ENCODE measurements around the gene TEAD3.
A peak's percentile ranks its signal among the peaks of the same experiment; 100 is the strongest.

Gene TEAD3

DNA sequence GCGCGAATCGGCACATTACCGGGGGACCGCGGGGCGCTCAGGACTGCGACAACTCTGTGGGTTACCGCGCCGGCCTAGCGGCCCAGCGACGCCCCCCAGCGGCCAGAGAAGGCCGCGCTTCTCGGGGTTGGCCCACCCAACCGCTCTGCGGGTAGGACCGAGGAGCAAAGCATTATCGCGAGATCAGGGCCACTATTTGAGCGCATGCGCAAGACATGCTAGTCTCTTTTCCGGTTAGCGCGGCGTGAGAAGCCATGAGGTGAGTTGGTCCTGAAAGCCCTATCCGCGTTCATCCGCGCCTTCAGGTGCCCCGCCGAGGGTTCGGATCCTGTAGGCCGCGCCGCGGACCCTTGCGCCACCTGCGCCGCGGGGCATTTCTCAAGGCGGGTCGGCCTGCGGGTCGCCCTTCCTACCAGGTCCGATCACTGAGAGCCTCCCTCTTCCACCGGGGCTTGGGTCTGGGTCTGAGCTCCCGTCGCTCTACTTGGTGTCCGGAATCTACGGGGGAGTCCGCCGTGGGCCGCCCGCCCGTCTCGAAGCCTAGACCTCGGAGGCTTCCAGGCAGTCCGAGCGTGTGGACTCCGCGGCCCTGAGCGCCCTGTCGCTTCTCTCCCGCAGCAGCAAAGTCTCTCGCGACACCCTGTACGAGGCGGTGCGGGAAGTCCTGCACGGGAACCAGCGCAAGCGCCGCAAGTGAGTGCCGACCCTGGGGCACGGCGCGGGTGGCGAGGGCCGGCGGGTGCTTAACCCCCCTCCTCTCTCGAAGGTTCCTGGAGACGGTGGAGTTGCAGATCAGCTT lies 28.5 kb downstream of the TEAD3 start, which contains the start of gene RPL10A:
TSS of gene RPL10A (plus strand) at position 221 of the 799 bp plus-strand sequence. CDS start at position 255, 34 bp downstream.
- in situ Hi-C loops (cut with MboI; ENCODE audit: low pct_unique_long_range_greater_than_20kb, low sequenced_read_pairs, unreplicated experiment): no loop called here
- DNase-seq (ENCODE audit: low spot score): peak; percentile 97
- TF ChIP-seq, protein P1, sequence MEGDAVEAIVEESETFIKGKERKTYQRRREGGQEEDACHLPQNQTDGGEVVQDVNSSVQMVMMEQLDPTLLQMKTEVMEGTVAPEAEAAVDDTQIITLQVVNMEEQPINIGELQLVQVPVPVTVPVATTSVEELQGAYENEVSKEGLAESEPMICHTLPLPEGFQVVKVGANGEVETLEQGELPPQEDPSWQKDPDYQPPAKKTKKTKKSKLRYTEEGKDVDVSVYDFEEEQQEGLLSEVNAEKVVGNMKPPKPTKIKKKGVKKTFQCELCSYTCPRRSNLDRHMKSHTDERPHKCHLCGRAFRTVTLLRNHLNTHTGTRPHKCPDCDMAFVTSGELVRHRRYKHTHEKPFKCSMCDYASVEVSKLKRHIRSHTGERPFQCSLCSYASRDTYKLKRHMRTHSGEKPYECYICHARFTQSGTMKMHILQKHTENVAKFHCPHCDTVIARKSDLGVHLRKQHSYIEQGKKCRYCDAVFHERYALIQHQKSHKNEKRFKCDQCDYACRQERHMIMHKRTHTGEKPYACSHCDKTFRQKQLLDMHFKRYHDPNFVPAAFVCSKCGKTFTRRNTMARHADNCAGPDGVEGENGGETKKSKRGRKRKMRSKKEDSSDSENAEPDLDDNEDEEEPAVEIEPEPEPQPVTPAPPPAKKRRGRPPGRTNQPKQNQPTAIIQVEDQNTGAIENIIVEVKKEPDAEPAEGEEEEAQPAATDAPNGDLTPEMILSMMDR (IDR thresholded peaks at IDR 0.05; ENCODE audit: extremely low read depth, insufficient read depth, missing control alignments): peak; percentile 97

DNA sequence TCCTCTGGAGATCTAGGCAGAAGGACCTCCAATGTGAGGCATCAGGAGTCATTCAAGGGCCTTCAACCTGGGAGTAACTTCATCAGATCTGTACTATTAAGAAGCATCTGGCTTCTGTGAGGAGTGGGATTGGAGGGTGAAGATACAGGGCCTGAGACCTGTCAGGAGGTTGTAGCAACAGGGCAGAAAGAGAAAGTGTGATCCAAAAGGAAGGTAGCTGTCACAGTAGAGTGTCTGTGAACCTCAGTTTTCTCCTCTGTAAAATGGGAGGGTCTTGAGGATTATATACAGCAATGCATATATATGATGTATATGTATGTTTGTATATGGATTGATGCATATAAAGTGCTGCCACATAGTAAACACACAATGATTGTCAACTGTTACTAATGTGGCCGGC lies 31.2 kb downstream of the TEAD3 start:
- TF ChIP-seq, protein P1 (IDR thresholded peaks at IDR 0.05; ENCODE audit: extremely low read depth, insufficient read depth, missing control alignments): no peak
- in situ Hi-C loops (cut with MboI; ENCODE audit: low pct_unique_long_range_greater_than_20kb, low sequenced_read_pairs, unreplicated experiment): no loop called here

DNA sequence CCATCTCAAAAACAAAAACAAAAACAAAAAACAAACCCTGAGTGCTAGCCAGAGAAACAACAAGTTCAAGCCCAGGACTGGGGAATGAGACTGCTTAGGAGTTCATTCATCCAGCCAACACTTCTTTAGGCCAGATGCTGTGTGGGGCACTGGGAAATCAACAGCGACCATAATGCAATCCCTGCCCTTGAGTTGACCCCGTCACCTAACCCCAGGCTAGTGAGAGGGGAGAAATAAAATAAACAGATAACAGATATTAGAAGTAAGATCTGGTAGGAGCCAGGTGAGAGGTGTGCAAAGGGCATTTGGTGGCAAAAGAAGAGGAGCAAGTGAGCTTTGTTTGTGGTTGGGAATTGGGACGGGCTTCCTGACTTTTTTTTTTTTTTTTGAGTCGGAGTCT lies 33.6 kb downstream of the TEAD3 start:
- no peak for DNase-seq (ENCODE audit: low spot score)
- in situ Hi-C loops (cut with MboI; ENCODE audit: low pct_unique_long_range_greater_than_20kb, low sequenced_read_pairs, unreplicated experiment): no loop called here
- TF ChIP-seq, protein P1 (IDR thresholded peaks at IDR 0.05; ENCODE audit: extremely low read depth, insufficient read depth, missing control alignments): no peak

More for the DNA sequence above, 31.2 kb downstream of the TEAD3 start:
- DNase-seq (ENCODE audit: low spot score): no peak

DNA sequence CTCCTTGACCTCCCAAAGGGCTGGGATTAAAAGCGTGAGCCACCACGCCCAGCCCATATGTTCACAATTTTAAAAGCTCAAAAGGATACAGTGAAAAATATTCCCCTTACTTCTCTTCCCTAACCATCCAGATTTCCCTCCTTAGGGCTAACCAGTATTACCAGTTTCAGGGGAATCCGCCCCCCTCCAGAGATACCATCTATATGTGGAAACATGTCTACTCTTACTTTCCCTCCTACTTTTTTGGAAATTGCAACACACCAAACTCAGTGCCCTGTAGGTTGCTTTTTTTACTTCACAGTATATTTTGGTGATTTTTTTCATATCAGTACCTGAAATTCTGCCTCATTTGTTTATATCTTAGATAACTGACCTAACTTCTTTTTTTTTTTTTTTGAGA lies 35.6 kb downstream of the TEAD3 start:
- in situ Hi-C loops (cut with MboI; ENCODE audit: low pct_unique_long_range_greater_than_20kb, low sequenced_read_pairs, unreplicated experiment): no loop called here
- TF ChIP-seq, protein P1 (IDR thresholded peaks at IDR 0.05; ENCODE audit: extremely low read depth, insufficient read depth, missing control alignments): no peak
- DNase-seq (ENCODE audit: low spot score): no peak

DNA sequence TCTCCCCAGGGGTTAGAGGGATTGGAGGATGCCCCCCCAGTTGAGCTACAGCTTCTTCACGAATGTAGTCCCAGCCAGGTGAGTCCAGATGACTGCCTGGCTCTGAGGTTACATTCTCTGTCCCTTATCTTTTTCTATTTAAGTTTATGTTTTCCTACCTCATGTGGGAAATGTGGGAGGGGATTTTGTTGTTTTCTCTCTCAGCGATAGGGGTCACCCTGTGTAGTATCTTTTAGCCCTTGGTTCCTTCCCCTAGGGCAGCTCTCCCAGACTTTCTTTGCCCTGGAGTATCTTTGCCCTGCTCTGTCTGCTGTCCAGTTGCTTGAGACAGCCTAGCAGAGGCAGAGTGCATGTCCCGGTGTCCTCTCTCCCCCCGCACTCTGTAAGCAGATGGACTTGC lies 39.0 kb downstream of the TEAD3 start:
- in situ Hi-C loops (cut with MboI; ENCODE audit: low pct_unique_long_range_greater_than_20kb, low sequenced_read_pairs, unreplicated experiment): loop anchor here (10.0 kb wide), 1 partner anchor 133 kb away; no protein-coding TSS in a partner anchor
- DNase-seq (ENCODE audit: low spot score): no peak
- TF ChIP-seq, protein P1 (IDR thresholded peaks at IDR 0.05; ENCODE audit: extremely low read depth, insufficient read depth, missing control alignments): no peak

DNA sequence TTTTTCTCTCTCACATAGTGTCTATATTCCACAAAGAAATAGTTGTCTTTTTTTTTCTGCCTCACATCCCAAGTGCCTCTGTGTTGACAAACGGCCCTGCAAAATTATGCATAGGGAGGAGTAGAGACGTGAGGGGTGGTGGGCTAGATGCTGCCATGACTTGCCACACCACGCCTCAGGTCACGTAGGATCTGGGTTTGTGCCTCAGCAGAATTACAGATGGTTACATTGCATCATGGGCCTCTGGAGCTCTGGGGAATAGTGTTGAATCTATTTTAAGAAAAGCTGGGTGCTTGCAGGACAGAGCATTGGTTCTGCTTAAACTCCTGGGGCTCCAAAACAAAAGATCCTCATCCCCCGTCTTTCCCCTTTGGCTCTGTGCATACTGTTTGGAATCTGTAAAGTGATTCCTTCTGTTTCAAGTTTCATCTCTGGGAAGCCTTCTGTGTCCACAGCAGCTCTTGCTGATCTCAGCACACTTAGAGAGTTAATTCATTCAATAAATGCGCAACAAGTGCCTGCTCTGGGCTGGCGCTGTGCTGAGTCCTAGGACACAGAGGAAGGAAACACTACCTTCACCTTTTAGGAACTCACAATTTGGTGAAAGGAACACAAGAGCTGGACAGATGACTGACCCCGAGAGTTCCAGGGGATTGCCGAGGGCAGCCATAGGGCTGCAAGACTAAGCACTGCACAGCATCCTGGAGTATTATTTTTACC lies 42.3 kb downstream of the TEAD3 start:
- no peak for DNase-seq (ENCODE audit: low spot score)
- TF ChIP-seq, protein P1 (IDR thresholded peaks at IDR 0.05; ENCODE audit: extremely low read depth, insufficient read depth, missing control alignments): no peak
- in situ Hi-C loops (cut with MboI; ENCODE audit: low pct_unique_long_range_greater_than_20kb, low sequenced_read_pairs, unreplicated experiment): loop anchor here (10.0 kb wide), 1 partner anchor 130 kb away; no protein-coding TSS in a partner anchor

All from GM13977 (cell line).